Non-pigmented ciliary epithelial cell (primary cell): ENCODE results near the gene CLN5.

Source experiments
- DNase-seq: peaks from one replicate; pipeline ENCODE4 v3.0.0-alpha.2; 2010; ENCODE audit warnings: low read depth

The CLN5 gene

GRCh38 chr13:77016888-77017623 is 25.2 kb downstream of the CLN5 start:
- no peak for DNase-seq

GRCh38 chr13:77019756-77020155 is 27.9 kb downstream of the CLN5 start:
- DNase-seq = no peak

- no peak for DNase-seq
Measured at GRCh38 chr13:77022341-77022740, 30.5 kb downstream of the CLN5 start.

DNA sequence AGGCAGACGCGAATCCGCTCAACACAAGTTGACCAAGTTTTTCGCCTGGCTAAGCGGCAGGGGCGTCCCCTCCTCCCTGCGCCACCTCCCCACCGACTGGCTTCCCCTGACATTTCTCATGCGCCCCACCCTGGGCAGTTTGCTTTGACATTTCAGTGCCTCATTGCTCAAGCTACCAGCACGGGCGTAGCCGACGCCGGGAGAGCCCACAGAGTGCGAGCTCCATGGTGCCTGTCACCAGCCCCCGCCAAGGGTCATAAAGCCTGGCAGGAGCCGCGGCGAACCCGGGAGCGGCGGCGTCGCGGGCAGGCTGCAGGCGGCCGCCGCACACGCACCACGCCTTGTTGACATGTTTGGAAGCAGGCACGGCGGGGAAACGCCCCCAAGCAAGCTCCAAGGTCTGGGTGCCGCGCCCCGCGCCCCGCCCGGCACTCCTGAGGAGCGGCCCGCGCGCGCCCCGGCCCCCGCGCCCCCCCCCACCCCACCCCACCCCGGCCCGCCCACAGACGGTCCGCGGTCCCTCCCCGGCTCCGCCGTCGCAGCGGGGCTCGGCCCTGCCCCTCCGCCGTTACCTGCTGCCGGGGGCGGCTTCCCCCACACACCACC is 34.5 kb downstream of the CLN5 start:
- DNase-seq = no peak

GRCh38 chr13:77026861-77027621 is 35.2 kb downstream of the CLN5 start, which contains the start of gene FBXL3:
TSS of gene FBXL3 (minus strand) at chr13:77027159. CDS start at chr13:77021860, 5,299 bp downstream.
- DNase-seq = peak; percentile 86

- DNase-seq = no peak
Measured at GRCh38 chr13:77028202-77028601, 36.3 kb downstream of the CLN5 start.

DNA sequence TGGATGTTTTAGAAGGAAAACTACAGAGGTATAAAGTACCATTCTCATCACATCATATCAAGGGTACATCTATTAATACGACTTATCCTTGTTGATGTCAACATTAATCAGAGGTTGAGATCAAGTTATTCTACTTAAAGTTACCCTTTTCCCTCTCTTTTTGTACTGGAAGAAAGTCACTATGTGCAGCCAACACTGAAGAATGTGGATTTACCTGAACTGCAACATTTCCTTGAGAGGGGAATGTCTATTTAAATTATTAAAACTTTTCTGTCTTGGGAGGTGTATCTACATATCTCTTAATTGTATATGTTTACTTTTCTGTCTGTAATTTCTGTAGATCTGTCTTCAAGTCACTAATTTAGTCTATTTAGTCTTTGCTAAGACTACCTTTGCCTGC is 37.6 kb downstream of the CLN5 start:
- no peak for DNase-seq

DNA sequence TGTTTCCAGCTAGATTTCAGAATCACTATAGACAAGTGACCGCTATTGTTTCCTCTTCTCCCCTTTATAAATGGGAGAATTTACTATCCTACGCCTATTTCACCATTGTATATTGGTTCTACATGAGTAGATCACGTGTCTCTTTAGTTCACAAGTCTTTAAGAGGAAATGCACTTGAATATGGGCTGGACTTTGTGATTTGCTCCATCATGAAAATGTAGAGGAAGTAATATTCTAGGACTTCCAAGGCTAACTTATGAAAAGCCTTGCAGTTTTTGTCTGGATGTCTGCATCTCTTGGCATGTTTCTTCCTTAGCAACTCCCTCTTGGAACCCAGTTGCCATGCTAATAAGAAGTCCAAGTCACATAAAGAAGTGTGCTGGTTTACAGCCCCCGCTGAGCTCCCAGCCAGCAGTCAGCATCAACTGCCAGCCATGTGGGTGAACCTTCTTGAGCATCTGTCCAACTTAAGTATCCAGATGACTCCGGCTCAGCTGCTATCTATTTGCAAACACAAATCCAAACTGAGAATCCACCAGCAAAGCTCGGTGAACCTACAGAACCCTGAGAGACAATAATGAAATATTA is 39.9 kb downstream of the CLN5 start:
- no peak for DNase-seq

GRCh38 chr13:77033717-77034302 is 41.9 kb downstream of the CLN5 start:
- no peak for DNase-seq

- no peak for DNase-seq
Measured at GRCh38 chr13:77034881-77035280, 43.0 kb downstream of the CLN5 start.

- DNase-seq = no peak
Measured at GRCh38 chr13:77036279-77036678, 44.4 kb downstream of the CLN5 start.

- no peak for DNase-seq
Measured at GRCh38 chr13:77038907-77039480, 47.1 kb downstream of the CLN5 start.

DNA sequence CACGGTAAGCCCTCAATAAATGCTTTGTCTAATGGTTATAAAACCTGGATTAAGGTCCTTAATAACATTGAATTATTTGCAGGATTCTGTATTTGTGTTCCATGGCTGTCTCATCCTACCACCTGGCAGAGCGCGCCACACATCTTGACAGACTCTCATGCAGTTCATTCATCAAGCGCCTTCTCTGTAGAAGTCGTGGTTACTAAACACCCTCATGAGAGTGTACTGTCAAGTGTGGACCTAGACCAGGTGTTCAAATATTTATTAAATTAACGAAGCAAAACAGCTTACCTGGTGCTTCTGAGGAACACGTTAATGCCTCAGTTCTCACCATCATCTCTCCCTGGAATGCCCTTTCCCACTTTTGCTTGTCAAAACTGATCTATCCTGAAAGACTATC is 48.2 kb downstream of the CLN5 start:
- no peak for DNase-seq

DNA sequence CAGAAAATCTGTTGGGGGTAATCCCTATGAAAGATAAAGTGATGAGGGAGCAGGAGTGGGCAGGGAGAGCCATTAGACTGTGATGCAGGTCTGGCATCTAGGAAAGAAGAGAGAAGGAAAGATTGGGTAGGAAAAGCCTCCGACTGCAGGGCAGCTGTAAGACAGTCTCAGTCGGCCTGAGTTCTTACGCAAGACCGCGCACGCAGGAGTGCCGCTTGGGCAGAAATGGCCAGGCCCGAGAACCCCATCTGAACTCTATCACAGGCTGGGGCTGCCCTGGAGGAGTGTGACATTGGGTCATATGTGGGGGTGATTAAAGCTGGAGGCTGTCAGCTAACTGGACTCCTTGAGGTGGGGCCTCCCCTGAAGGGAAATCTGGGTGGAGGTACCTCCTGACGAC is 49.0 kb downstream of the CLN5 start:
- no peak for DNase-seq

DNA sequence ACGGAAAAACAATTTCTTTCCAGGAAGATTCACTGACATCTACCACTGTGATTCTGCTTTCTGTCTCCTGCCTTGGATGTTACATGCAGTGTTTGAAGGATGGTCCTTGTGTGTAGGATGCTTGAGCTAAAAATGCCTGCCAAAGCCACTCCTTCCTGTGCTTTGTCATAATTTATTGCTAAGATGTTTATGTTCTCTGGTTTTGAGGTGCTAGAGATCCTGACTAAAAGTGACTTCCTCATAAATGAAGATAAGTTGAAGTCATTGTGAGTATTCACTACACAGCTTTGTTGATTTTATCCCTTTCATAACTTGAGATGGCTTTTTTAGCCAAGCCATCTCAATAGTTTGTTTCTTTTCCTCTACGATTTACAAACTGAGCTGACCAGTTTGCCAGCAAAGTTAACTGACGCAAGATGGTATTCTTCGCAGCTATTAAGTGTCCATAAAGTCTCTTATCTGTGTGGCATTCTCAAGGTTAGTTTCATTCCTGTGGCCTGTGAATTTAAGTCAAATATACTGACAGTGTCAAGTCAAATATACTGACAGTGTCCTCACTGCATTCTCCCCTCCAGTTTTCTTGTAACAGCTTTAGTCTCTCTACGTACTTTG is 50.8 kb downstream of the CLN5 start:
- no peak for DNase-seq

DNA sequence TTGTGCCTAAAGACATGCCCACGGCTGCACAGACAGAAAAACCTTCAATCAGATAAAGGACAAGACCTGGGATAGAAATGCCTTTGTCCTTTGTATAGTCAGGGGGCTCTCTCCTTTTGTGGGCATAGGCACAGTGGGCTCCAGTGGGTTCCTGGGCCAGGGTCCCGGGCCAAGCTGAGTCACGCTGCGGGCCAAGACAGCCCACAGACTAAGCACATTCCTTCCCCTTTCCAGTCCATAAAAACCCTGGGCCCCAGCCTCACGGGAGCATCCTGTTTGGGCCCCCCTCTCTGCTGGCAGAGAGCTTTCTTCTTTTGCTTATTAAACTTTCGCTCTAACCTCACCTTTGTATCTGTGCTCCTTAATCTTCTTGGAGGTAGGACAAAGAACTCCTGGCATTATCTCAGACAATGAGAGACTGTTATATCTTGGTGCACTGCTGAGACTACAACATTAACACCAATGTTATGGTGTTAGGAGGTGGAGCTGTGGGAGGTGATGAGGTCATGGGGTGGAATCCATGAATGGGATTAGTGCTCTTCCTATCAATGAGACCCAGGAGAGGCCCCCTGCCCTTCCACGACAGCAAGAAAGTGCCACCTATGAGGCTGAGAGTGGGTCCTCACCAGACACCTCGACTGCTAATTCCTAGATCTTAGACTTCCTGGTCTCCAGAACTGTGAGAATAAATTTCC is 55.9 kb downstream of the CLN5 start:
- DNase-seq = no peak

GRCh38 chr13:77048681-77049080 is 56.8 kb downstream of the CLN5 start:
- DNase-seq = no peak

GRCh38 chr13:77053192-77053591 is 61.3 kb downstream of the CLN5 start:
- DNase-seq = no peak
